ENCODE measurements around the gene EBNA1BP2. TPM values are rescaled to one million over a fixed set of nuclear protein-coding genes. Genes with fewer than 3 reads are reported as not detected.
"Not testable (repeated sequence)": the region's sequence is repeated elsewhere in the genome, so short reads cannot be mapped to it uniquely, and the experiment has no call there.

EBNA1BP2 gene
- total and polyA plus RNA-seq, 2 donors (not counting 1 experiment from before 2014, with no cell fraction given) = 10.1 to 27.4 TPM

GRCh38 chr1:43140583-43140982, 31.5 kb downstream of the EBNA1BP2 start:
- Mint-ChIP-seq H3K27me3 (peaks cover 60% of the 10 kb centered on the region), H3K9me3 (ENCODE audit: insufficient read depth) (peaks cover 9% of the 10 kb centered on the region), H3K4me1 (no peaks in the 10 kb centered on the region), H3K4me3 (no peak overlapping the region), H3K27ac (no peak overlapping the region)
- H3K4me3 ChIP-seq (ENCODE audit: control extremely low read depth in 1 of 5, extremely low read depth in 1 of 5, insufficient read depth in 1 of 5, low read depth in 2 of 5, low read length in 4 of 5) = no peak overlapping the region
- DNase-seq (no peak), ATAC-seq (ENCODE audit: low read depth) (no peak)
- no peaks in the 10 kb centered on the region for H3K79me2 ChIP-seq (ENCODE audit: control insufficient read depth, insufficient read depth, low read length)
- no peaks in the 10 kb centered on the region for H3K4me1 ChIP-seq (ENCODE audit: control insufficient read depth in 2 of 2, insufficient read depth in 2 of 2, low read length in 2 of 2)
- no peak overlapping the region for H3K27ac ChIP-seq (ENCODE audit: low read length in 2 of 2)
- H3K4me2 ChIP-seq (replicated peaks; ENCODE audit: low read depth, low read length, poor library complexity, severe bottlenecking) = no peak overlapping the region
- H3K27me3 ChIP-seq (replicated peaks in 1 of 4; ENCODE audit: control extremely low read depth in 1 of 4, control insufficient read depth in 3 of 4, insufficient read depth in 4 of 4, low read length in 3 of 4) = peaks cover 0 to 24% (median 13%) of the 10 kb centered on the region in 4 experiments
- no peak overlapping the region for H2AFZ ChIP-seq (ENCODE audit: insufficient read depth, low read depth, low read length, poor library complexity, severe bottlenecking)
- POLR2A ChIA-PET = no interaction called here
- no peak overlapping the region for H3K9ac ChIP-seq (ENCODE audit: low read length)
- WGBS (ENCODE audit: insufficient coverage) = 100% methylated on average over 3 of the region's 4 CpGs
- peaks cover 0 to 5% (median 3%) of the 10 kb centered on the region in 3 donors for H3K9me3 ChIP-seq (ENCODE audit: control extremely low read depth in 1 of 3, control insufficient read depth in 2 of 3, insufficient read depth in 1 of 3, low read length in 2 of 3)
- no peaks in the 10 kb centered on the region for H4K20me1 ChIP-seq (ENCODE audit: control insufficient read depth, insufficient read depth, low read length, poor library complexity, severe bottlenecking)
- no peaks in the 10 kb centered on the region for H3K36me3 ChIP-seq (replicated peaks in 1 of 2; ENCODE audit: control extremely low read depth in 1 of 2, control insufficient read depth in 1 of 2, extremely low read depth in 1 of 2, insufficient read depth in 2 of 2, low read length in 1 of 2)
- TF ChIP-seq EZH2 (IDR thresholded peaks at IDR 0.05; ENCODE audit: borderline replicate concordance, insufficient read depth, low read depth, low read length, poor library complexity, severe bottlenecking) (no peak), CTCF (IDR thresholded peaks at IDR 0.05) (no peak)
- intact Hi-C loops (cut with micrococcal nuclease) = no loop called here
- CTCF ChIA-PET = no interaction called here

GRCh38 chr1:43140010-43140409, 32.1 kb downstream of the EBNA1BP2 start:
- Histone ChIP-seq H3K9me3 (ENCODE audit: control extremely low read depth in 1 of 3, control insufficient read depth in 2 of 3, insufficient read depth in 1 of 3, low read length in 2 of 3) (peaks cover 0 to 5% (median 4%) of the 10 kb centered on the region in 3 donors), H3K9ac (ENCODE audit: low read length) (no peak overlapping the region), H3K36me3 (replicated peaks in 1 of 2; ENCODE audit: control extremely low read depth in 1 of 2, control insufficient read depth in 1 of 2, extremely low read depth in 1 of 2, insufficient read depth in 2 of 2, low read length in 1 of 2) (no peaks in the 10 kb centered on the region), H3K4me2 (replicated peaks; ENCODE audit: low read depth, low read length, poor library complexity, severe bottlenecking) (no peak overlapping the region), H3K27ac (ENCODE audit: low read length in 2 of 2) (no peak overlapping the region), H3K4me1 (ENCODE audit: control insufficient read depth in 2 of 2, insufficient read depth in 2 of 2, low read length in 2 of 2) (no peaks in the 10 kb centered on the region), H3K79me2 (ENCODE audit: control insufficient read depth, insufficient read depth, low read length) (no peaks in the 10 kb centered on the region), H4K20me1 (ENCODE audit: control insufficient read depth, insufficient read depth, low read length, poor library complexity, severe bottlenecking) (no peaks in the 10 kb centered on the region), H3K4me3 (ENCODE audit: control extremely low read depth in 1 of 5, extremely low read depth in 1 of 5, insufficient read depth in 1 of 5, low read depth in 2 of 5, low read length in 4 of 5) (no peak overlapping the region), H2AFZ (ENCODE audit: insufficient read depth, low read depth, low read length, poor library complexity, severe bottlenecking) (no peak overlapping the region), H3K27me3 (replicated peaks in 1 of 4; ENCODE audit: control extremely low read depth in 1 of 4, control insufficient read depth in 3 of 4, insufficient read depth in 4 of 4, low read length in 3 of 4) (peaks cover 0 to 24% (median 8%) of the 10 kb centered on the region in 4 experiments)
- H3K27me3 Mint-ChIP-seq = peaks cover 56% of the 10 kb centered on the region
- ChIA-PET CTCF (no interaction called here), POLR2A (no interaction called here)
- no peak overlapping the region for H3K27ac Mint-ChIP-seq
- no peak overlapping the region for H3K4me3 Mint-ChIP-seq
- peaks cover 9% of the 10 kb centered on the region for H3K9me3 Mint-ChIP-seq (ENCODE audit: insufficient read depth)
- DNase-seq (no peak), ATAC-seq (ENCODE audit: low read depth) (no peak)
- TF ChIP-seq EZH2 (IDR thresholded peaks at IDR 0.05; ENCODE audit: borderline replicate concordance, insufficient read depth, low read depth, low read length, poor library complexity, severe bottlenecking) (no peak), CTCF (IDR thresholded peaks at IDR 0.05) (no peak)
- intact Hi-C loops (cut with micrococcal nuclease) = no loop called here
- H3K4me1 Mint-ChIP-seq = no peaks in the 10 kb centered on the region

- peaks cover 56% of the 10 kb centered on the region for H3K27me3 Mint-ChIP-seq
- POLR2A ChIA-PET; intact Hi-C loops (cut with micrococcal nuclease); H3K4me3 ChIP-seq (ENCODE audit: control extremely low read depth in 1 of 5, extremely low read depth in 1 of 5, insufficient read depth in 1 of 5, low read depth in 2 of 5, low read length in 4 of 5); H3K4me2 ChIP-seq (replicated peaks; ENCODE audit: low read depth, low read length, poor library complexity, severe bottlenecking); CTCF ChIA-PET; H2AFZ ChIP-seq (ENCODE audit: insufficient read depth, low read depth, low read length, poor library complexity, severe bottlenecking); H3K36me3 ChIP-seq (replicated peaks in 1 of 2; ENCODE audit: control extremely low read depth in 1 of 2, control insufficient read depth in 1 of 2, extremely low read depth in 1 of 2, insufficient read depth in 2 of 2, low read length in 1 of 2); H3K79me2 ChIP-seq (ENCODE audit: control insufficient read depth, insufficient read depth, low read length); H3K4me1 Mint-ChIP-seq; H3K9me3 Mint-ChIP-seq (ENCODE audit: insufficient read depth); H3K4me1 ChIP-seq (ENCODE audit: control insufficient read depth in 2 of 2, insufficient read depth in 2 of 2, low read length in 2 of 2); H3K9ac ChIP-seq (ENCODE audit: low read length); H3K9me3 ChIP-seq (ENCODE audit: control extremely low read depth in 1 of 3, control insufficient read depth in 2 of 3, insufficient read depth in 1 of 3, low read length in 2 of 3); ATAC-seq (ENCODE audit: low read depth); H4K20me1 ChIP-seq (ENCODE audit: control insufficient read depth, insufficient read depth, low read length, poor library complexity, severe bottlenecking); DNase-seq; H3K27ac ChIP-seq (ENCODE audit: low read length in 2 of 2); H3K4me3 Mint-ChIP-seq; H3K27ac Mint-ChIP-seq: not testable (repeated sequence)
- 96% methylated on average over 4 of the region's 8 CpGs for WGBS (ENCODE audit: insufficient coverage)
- peaks cover 0 to 18% (median 4%) of the 10 kb centered on the region in 4 experiments for H3K27me3 ChIP-seq (replicated peaks in 1 of 4; ENCODE audit: control extremely low read depth in 1 of 4, control insufficient read depth in 3 of 4, insufficient read depth in 4 of 4, low read length in 3 of 4)
Measured at GRCh38 chr1:43139295-43139694, 32.8 kb downstream of the EBNA1BP2 start.

Measured in B cell (primary cell).